GM19035 (cell line): ENCODE measurements around the gene SERPINB7.

Source experiments
- ATAC-seq: cut with Tn5 transposase; IDR thresholded peaks from one replicate; pipeline ENCODE4 v1.9.1; 2021; ENCODE audit not compliant: unreplicated experiment

SERPINB7 gene

DNA sequence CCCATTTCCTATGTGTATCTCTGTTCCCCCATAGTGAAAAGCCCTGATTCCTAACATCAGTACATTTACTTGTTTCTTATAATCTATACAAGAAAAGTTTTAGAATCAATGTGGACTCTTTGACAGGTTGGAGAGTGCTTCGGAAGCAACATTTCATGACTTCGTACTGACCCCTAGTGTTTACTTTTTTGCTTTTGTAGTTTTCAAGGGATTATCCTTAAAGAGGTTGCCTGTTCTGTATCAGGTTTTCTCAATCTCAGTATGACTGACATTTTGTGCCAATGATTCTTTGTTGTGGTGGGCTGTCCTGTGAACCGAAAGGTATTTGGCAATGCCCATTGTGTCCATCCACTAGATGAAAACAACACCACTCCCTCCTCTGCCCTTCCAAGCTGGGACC lies 69.0 kb downstream of the SERPINB7 start:
- peak; percentile 71 for ATAC-seq

DNA sequence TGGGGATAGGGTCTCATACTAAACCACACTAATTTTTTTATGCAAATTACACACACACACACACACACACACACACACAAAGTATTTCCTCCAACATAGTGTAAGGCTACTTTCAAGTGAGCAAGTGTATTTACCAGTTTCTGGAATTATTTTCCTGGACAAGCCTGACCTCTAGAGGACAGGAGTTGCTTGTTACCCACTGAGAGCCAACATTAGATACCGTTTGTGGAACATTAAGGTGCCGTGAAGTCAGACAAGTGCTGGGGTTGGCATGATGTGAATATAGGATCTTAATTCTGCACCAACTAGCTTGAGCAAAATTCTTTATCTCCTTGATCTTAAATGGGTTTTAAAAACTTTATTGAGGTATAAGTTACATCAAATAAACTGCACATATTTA lies 72.9 kb downstream of the SERPINB7 start:
- ATAC-seq = no peak

- ATAC-seq = peak; percentile 61
Measured at GRCh38 chr18:63850020-63850419, 74.8 kb downstream of the SERPINB7 start.

- no peak for ATAC-seq
Measured at GRCh38 chr18:63850636-63851035, 75.4 kb downstream of the SERPINB7 start.
